Activated B cell treated with CpG ODN at 0.5 μM for 24 hours (primary cell): ENCODE data around the gene ARL16. TPM values are rescaled to one million over a fixed set of nuclear protein-coding genes. Genes with fewer than 3 reads are reported as not detected.

Experiments
- ATAC-seq: fragments of 200-7000 bp; cut with Tn5 transposase; one replicate; pipeline ENCODE4 v1.10.0; 2021; ENCODE audit warnings: low read depth, mild to moderate bottlenecking, moderate library complexity
- CTCF ChIA-PET: fragments of 350-600 bp; sonication (Branson Sonifier 250); formaldehyde crosslinking; loops from one replicate; lab custom pipeline; 2021; ENCODE audit warnings: antibody characterized with exemption; lab: Charles Lee
- POLR2A ChIA-PET: fragments of 350-600 bp; sonication (Branson Sonifier 250); formaldehyde crosslinking; loops from one replicate; lab custom pipeline; 2021; ENCODE audit warnings: antibody characterized with exemption; lab: Charles Lee
- DNase-seq: peaks from one replicate; pipeline ENCODE4 v3.0.0; 2022
- H3K27ac Mint-ChIP-seq: one replicate; pipeline ENCODE4 v1.8.0; 2020; ENCODE audit warnings: mixed read lengths
- H3K27me3 Mint-ChIP-seq: one replicate; pipeline ENCODE4 v1.8.0; 2021; ENCODE audit warnings: mixed read lengths
- H3K36me3 Mint-ChIP-seq: one replicate; pipeline ENCODE4 v1.8.0; 2021; ENCODE audit warnings: low read depth, mixed read lengths
- H3K4me1 Mint-ChIP-seq: one replicate; pipeline ENCODE4 v1.8.0; 2021; ENCODE audit warnings: mixed read lengths
- H3K4me3 Mint-ChIP-seq: one replicate; pipeline ENCODE4 v1.8.0; 2020; ENCODE audit warnings: mild to moderate bottlenecking, mixed read lengths
- H3K9me3 Mint-ChIP-seq: one replicate; pipeline ENCODE4 v1.8.0; 2020; ENCODE audit warnings: mixed read lengths
- CTCF ChIP-seq: fragments of 200-600 bp; IDR thresholded peaks from one replicate; pipeline ENCODE4 v1.8.0; 2022; ENCODE audit warnings: antibody characterized with exemption, mild to moderate bottlenecking
- intact Hi-C: fragments of 100-400 bp; cut with micrococcal nuclease; formaldehyde crosslinking; loops from one replicate; pipeline ENCODE4 v1.15.1; 2024
- total RNA-seq: library from RNA; stranded (reverse); gene quantifications from 2 replicates; pipeline ENCODE4 v1.2.3, GENCODE V29; 2022

ARL16 gene
- total RNA-seq, 1 donor from 2014 or later: 33.3 TPM

DNA sequence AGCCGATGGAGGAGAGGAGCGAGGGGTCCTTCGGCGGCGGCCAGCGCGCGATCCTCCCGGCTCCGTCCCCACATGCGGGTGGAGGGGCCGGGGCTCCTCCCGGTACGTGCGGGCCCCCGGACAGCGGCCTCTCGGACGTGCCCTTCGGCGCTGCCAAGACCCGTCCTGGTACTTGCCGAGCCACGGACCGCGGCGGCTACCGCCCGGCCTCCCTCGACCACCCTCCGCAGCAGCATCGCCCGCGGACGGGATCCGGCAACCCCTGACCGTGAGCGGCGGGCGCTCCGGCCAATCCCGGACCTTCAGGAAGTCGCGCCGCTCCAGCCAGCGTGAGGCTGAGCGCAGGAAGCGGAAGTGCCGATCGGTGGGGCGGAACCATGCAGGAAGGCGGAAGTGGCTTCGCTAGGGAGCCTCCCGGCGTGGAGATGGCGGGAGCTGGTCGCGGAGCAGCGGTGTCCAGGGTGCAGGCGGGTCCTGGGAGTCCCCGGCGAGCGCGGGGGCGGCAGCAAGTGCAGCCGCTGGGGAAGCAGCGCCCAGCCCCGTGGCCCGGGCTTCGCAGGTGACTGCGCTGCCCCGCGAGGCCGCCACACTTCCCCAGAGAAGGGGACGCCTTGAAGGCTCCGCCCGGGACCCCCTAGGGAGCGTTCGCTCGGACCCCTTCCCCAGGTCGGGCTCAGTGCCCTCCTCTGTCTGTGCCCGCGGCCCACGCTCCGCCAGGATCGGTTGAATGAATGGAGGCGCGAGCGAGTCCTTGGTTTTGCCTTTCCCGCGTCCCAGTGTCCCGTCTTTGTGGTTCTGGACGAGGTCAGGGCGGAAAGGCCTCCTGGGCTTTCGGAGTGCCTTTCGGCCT is 17.0 kb downstream of the ARL16 start, which contains the start of the genes CCDC137 and OXLD1:
CCDC137 (plus strand) TSS at position 396 of the 850 bp plus-strand sequence; CDS start at position 426, 30 bp downstream.
OXLD1 (minus strand) TSS at position 264 of the 850 bp plus-strand sequence; CDS start at position 236, 28 bp downstream.
- Mint-ChIP-seq H3K9me3 (no peaks in the 10 kb centered on the region), H3K4me1 (peaks cover 28% of the 10 kb centered on the region), H3K27ac (peak within 1 kb of the TSS; percentile 83), H3K27me3 (no peaks in the 10 kb centered on the region), H3K36me3 (peaks cover 41% of the 10 kb centered on the region), H3K4me3 (peak within 1 kb of the TSS; percentile 91)
- ATAC-seq (peak; percentile 98), DNase-seq (peak; percentile 91)
- no peak for TF ChIP-seq CTCF
- POLR2A ChIA-PET: interaction anchor here (0.5 to 2.2 kb wide), 11 partner anchors 9 to 440 kb away, joined by 3 to 26 read pairs (median 4); partner anchors contain the start of genes ACTG1, ARL16, HGS and MRPL12
- CTCF ChIA-PET: no interaction called here
- intact Hi-C loops: loop anchor here (1.0 to 2.0 kb wide), 4 partner anchors 17 to 194 kb away; partner anchors contain the start of genes ARL16, MRPL12, NPLOC4 and P4HB

GRCh38 chr17:81666092-81666341 is 17.6 kb downstream of the ARL16 start:
- no peak for DNase-seq
- CTCF ChIA-PET: no interaction called here
- POLR2A ChIA-PET: interaction anchor here (0.5 to 2.2 kb wide), 9 partner anchors 10 to 433 kb away, joined by 3 to 26 read pairs (median 9); partner anchors contain the start of genes ARL16, HGS, MRPL12 and NPLOC4
- no peaks in the 10 kb centered on the region for H3K9me3 Mint-ChIP-seq
- intact Hi-C loops: loop anchor here (1.0 to 2.0 kb wide), 4 partner anchors 17 to 195 kb away; partner anchors contain the start of genes ARL16, MRPL12, NPLOC4 and P4HB
- H3K4me1 Mint-ChIP-seq: peaks cover 28% of the 10 kb centered on the region
- H3K27me3 Mint-ChIP-seq: no peaks in the 10 kb centered on the region
- no peak for ATAC-seq
- H3K36me3 Mint-ChIP-seq: peaks cover 35% of the 10 kb centered on the region
- peak overlapping the region; percentile 91 for H3K4me3 Mint-ChIP-seq
- TF ChIP-seq CTCF: no peak
- peak overlapping the region; percentile 82 for H3K27ac Mint-ChIP-seq

DNA sequence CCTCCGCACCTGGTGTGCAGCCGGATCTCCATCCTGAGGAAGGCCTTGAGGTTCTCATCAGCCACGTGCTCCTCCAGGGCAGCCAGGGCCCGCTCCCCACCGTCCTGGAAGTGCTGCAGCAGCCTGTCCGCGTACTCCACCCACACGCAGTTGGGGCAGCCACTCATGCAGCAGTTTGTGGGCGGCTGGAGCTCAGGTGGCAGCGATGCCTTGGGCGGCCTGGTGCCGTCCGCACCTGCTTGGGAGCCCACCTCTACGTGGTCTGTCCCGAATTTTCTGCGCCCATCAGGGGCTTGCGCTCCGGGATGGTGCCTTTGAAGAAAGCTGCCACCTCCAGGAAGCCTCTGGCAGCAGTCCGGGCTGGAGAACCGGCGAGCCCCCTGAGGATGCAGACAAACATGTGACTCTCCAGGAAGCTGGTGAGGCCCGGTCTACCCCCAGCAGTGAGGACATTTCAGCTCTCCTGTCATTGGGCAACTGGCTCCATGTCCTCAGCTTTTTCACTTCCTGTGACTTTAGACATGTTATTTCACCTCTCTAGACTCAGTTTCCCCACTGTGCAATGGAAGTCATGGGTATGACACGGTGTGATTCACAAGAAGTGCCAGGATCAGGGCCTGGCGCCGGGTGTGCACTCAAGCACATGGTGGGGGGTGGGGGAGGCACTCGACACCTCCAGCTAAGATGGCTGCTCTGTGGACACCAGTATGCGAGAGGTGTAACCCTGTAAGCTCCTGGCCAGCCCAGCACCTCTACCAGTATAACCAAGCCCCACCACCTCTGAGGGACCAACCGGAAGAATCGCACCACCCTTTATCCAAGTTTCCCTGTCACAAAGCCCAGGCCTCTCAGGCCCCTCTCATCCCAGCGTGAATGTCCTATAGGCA is 18.1 kb downstream of the ARL16 start:
- H3K36me3 Mint-ChIP-seq: peaks cover 31% of the 10 kb centered on the region
- POLR2A ChIA-PET: interaction anchor here (0.6 to 2.2 kb wide), 6 partner anchors 12 to 929 kb away, joined by 4 to 26 read pairs (median 8); partner anchors contain the start of genes ARL16, HGS, MRPL12 and NPLOC4
- CTCF ChIA-PET: interaction anchor here (0.8 kb wide), 1 partner anchor 10 kb away, joined by 4 read pairs; no protein-coding TSS in a partner anchor
- no peaks in the 10 kb centered on the region for H3K27me3 Mint-ChIP-seq
- ATAC-seq (peak; percentile 8), DNase-seq (no peak)
- H3K4me1 Mint-ChIP-seq: peaks cover 28% of the 10 kb centered on the region
- intact Hi-C loops: loop anchor here (1.0 to 2.0 kb wide), 4 partner anchors 18 to 195 kb away; partner anchors contain the start of genes ARL16, MRPL12, NPLOC4 and P4HB
- no peaks in the 10 kb centered on the region for H3K9me3 Mint-ChIP-seq
- no peak for TF ChIP-seq CTCF
- peak overlapping the region; percentile 82 for H3K27ac Mint-ChIP-seq
- peak overlapping the region; percentile 91 for H3K4me3 Mint-ChIP-seq

DNA sequence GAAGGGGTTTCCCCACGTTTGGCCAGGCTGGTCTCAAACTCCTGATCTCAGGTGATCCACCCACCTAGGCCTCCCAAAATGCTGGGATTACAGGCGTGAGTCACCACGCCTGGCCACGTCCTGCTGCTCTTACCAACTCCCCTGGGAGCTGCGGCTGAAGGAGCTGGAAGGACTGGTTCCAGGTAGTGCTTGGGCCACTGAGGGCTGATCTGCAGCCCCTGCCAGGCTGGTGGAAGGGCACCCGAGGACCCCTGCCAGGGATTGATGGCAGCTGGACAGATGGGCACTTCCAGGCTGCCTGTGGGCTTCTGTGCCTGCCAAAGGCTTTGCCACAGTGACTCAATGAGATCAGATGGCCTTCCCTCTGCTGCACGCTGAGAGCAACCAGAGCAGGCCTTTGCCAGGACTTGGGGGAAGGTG is 19.5 kb downstream of the ARL16 start:
- H3K36me3 Mint-ChIP-seq: peaks cover 20% of the 10 kb centered on the region
- H3K27ac Mint-ChIP-seq: no peak overlapping the region

More for the DNA sequence above, 19.5 kb downstream of the ARL16 start:
- no peak for ATAC-seq
- Mint-ChIP-seq H3K27me3 (no peaks in the 10 kb centered on the region), H3K4me1 (peaks cover 28% of the 10 kb centered on the region), H3K4me3 (no peak overlapping the region), H3K9me3 (no peaks in the 10 kb centered on the region)
- no peak for DNase-seq
- intact Hi-C loops: no loop called here
- TF ChIP-seq CTCF: no peak
- ChIA-PET POLR2A (interaction anchor here (0.6 to 0.7 kb wide), 3 partner anchors 30 to 62 kb away, joined by 3 to 4 read pairs (median 3); no protein-coding TSS in a partner anchor), CTCF (no interaction called here)
